ENCODE measurements around the gene XCL1. TPM values are rescaled to one million over a fixed set of nuclear protein-coding genes. Genes with fewer than 3 reads are reported as not detected.

Gene XCL1
- total and polyA plus RNA-seq, 2 donors (not counting 3 experiments of a cell fraction or from before 2014, with no cell fraction given), result not detected

DNA sequence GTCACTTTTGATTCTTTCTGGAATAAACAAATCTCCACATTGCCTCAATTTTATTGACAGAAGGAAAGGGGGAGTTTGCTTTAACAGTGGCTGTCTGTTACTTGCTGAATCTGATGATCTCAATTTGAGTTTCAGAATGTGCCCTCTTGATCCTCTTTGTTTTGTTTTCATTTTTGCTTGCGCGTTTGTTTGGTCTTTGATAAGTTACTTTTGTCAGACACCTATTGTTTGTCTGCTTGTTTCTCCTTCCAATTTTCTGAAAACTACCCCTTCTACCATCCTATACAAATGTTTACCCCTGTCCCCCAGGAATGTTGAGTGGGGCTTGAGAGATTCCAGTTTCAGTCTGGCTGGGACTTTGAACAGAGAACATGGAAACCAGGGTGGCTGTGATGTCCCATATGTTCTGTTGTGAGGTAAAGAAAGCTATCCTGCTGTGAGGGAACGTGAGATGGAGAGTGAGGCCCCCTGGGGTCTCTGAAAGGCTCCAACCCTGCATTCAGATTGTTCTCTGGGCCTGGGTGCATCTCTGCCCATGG, 20.8 kb upstream of the XCL1 start:
- no TSS peak for BruUV-seq (replicated peaks)
- TF ChIP-seq EZH2 (IDR thresholded peaks at IDR 0.05; ENCODE audit: borderline replicate concordance, low read depth, low read length, severe bottlenecking) (no peak), POLR2AphosphoS5 (IDR thresholded peaks at IDR 0.05; ENCODE audit: insufficient read depth, low read depth, low read length) (no peak), GATA2 (IDR thresholded peaks at IDR 0.05; ENCODE audit: insufficient read depth, insufficient read length, low read depth, low read length) (no peak), POLR2A (IDR thresholded peaks at IDR 0.05; ENCODE audit: low read depth, low read length) (no peak), FOS (IDR thresholded peaks at IDR 0.05; ENCODE audit: borderline replicate concordance, insufficient read depth, low read length) (no peak), MYC (IDR thresholded peaks at IDR 0.05; ENCODE audit: low read depth, low read length) (no peak), JUN (IDR thresholded peaks at IDR 0.05; ENCODE audit: borderline replicate concordance, insufficient read depth, insufficient read length, low read depth) (no peak)
- TF ChIP-seq, protein P1, sequence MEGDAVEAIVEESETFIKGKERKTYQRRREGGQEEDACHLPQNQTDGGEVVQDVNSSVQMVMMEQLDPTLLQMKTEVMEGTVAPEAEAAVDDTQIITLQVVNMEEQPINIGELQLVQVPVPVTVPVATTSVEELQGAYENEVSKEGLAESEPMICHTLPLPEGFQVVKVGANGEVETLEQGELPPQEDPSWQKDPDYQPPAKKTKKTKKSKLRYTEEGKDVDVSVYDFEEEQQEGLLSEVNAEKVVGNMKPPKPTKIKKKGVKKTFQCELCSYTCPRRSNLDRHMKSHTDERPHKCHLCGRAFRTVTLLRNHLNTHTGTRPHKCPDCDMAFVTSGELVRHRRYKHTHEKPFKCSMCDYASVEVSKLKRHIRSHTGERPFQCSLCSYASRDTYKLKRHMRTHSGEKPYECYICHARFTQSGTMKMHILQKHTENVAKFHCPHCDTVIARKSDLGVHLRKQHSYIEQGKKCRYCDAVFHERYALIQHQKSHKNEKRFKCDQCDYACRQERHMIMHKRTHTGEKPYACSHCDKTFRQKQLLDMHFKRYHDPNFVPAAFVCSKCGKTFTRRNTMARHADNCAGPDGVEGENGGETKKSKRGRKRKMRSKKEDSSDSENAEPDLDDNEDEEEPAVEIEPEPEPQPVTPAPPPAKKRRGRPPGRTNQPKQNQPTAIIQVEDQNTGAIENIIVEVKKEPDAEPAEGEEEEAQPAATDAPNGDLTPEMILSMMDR (IDR thresholded peaks at IDR 0.05; ENCODE audit: extremely low read depth in 1 of 2, insufficient read depth in 1 of 2, low read depth in 1 of 2, low read length in 2 of 2), result no peak
- TF ChIP-seq, protein P2, sequence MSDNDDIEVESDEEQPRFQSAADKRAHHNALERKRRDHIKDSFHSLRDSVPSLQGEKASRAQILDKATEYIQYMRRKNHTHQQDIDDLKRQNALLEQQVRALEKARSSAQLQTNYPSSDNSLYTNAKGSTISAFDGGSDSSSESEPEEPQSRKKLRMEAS (IDR thresholded peaks at IDR 0.05; ENCODE audit: insufficient read depth, insufficient read length), result no peak
- Histone ChIP-seq H3K9me1 (replicated peaks; ENCODE audit: control insufficient read depth, extremely low read depth, insufficient read depth, low read length) (no peaks in the 10 kb centered on the region), H3K27ac (ENCODE audit: insufficient read depth, low read depth, low read length) (no peak overlapping the region), H3K4me2 (ENCODE audit: insufficient read depth, low read length) (no peak overlapping the region), H3K36me3 (ENCODE audit: control insufficient read depth in 2 of 2, extremely low read depth in 1 of 2, insufficient read depth in 2 of 2, low read length in 2 of 2) (no peaks in the 10 kb centered on the region), H2AFZ (ENCODE audit: low read depth, low read length) (no peak overlapping the region), H3K9ac (replicated peaks; ENCODE audit: extremely low read depth, insufficient read depth, low read length) (no peak overlapping the region), H4K20me1 (replicated peaks; ENCODE audit: control insufficient read depth, extremely low read depth, insufficient read depth, low read length) (no peaks in the 10 kb centered on the region), H3K4me3 (replicated peaks in 1 of 3; ENCODE audit: insufficient read depth in 1 of 3, low read depth in 1 of 3, low read length in 3 of 3) (no peak overlapping the region), H3K4me1 (ENCODE audit: control insufficient read depth, extremely low read depth, insufficient read depth, low read length) (no peaks in the 10 kb centered on the region), H3K79me2 (ENCODE audit: control insufficient read depth, insufficient read depth, low read length) (no peaks in the 10 kb centered on the region), H3K27me3 (ENCODE audit: control insufficient read depth in 2 of 2, insufficient read depth in 2 of 2, low read length in 2 of 2) (peaks cover under 1 to 1% of the 10 kb centered on the region in 2 experiments), H3K9me3 (replicated peaks; ENCODE audit: control insufficient read depth, insufficient read depth, low read length) (no peaks in the 10 kb centered on the region)
- intact Hi-C loops (cut with micrococcal nuclease), result no loop called here
- ChIA-PET CTCF (no interaction called here), POLR2A (no interaction called here)
- DNase-seq (ENCODE audit: low read depth, low spot score) (no peak), FAIRE-seq (no peak)
- dilution Hi-C loops (cut with MboI; ENCODE audit: extremely low pct_ligation_motif_present, low sequenced_read_pairs), result no loop called here

All from endothelial cell of umbilical vein (primary cell).